Activated T-cell treated with anti-CD3 and anti-CD28 coated beads for 24 hours (primary cell): Measurements from ENCODE around the gene ZSCAN12.

Experiments used
- DNase-seq: peaks from one replicate; pipeline ENCODE4 v3.0.0-alpha.2; 2020; ENCODE audit warnings: low read depth

The ZSCAN12 gene

GRCh38 chr6:28353981-28354676, 45.4 kb downstream of the ZSCAN12 start:
- no peak for DNase-seq

DNA sequence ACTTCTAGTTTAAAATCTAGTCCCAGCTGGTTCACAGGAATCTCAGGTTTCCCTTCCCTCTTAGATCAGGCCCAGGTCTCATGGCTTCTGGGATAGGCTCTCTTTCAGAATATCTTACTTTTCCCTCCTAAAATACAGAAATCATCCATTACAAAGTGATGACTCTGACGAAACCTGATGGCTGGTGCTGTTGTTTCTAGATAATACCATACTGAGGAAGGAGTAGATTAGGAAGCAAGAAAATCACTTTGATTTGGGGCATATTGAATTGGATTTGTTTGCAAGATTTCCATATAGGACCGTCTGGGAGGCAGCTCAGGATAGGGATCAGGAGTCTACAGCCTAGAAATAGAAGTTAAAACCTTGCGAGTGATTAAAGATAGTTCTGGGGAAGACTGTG, 46.2 kb downstream of the ZSCAN12 start:
- DNase-seq, result no peak

DNA sequence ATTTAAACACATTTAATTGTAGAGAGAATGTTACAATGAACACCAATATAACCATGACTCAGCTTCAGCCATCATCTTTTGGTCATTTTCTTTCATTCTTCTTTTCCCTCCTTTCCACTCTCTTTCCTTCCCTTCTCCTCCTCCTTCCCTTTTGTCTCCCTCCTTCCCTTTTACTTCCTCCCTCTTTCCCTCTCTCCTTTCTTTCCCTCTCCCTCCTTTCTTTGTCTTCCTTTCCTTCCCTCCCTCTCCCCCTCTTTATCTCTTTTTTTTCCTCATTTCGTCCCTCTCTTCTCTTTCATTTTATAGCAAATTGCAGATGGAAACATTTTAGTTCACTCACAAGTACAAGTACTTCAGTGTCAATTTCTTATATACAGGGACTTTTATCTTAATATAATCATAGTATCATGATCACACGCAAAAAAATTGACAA, 48.0 kb downstream of the ZSCAN12 start:
- no peak for DNase-seq

GRCh38 chr6:28351087-28351486, 48.5 kb downstream of the ZSCAN12 start:
- no peak for DNase-seq

DNA sequence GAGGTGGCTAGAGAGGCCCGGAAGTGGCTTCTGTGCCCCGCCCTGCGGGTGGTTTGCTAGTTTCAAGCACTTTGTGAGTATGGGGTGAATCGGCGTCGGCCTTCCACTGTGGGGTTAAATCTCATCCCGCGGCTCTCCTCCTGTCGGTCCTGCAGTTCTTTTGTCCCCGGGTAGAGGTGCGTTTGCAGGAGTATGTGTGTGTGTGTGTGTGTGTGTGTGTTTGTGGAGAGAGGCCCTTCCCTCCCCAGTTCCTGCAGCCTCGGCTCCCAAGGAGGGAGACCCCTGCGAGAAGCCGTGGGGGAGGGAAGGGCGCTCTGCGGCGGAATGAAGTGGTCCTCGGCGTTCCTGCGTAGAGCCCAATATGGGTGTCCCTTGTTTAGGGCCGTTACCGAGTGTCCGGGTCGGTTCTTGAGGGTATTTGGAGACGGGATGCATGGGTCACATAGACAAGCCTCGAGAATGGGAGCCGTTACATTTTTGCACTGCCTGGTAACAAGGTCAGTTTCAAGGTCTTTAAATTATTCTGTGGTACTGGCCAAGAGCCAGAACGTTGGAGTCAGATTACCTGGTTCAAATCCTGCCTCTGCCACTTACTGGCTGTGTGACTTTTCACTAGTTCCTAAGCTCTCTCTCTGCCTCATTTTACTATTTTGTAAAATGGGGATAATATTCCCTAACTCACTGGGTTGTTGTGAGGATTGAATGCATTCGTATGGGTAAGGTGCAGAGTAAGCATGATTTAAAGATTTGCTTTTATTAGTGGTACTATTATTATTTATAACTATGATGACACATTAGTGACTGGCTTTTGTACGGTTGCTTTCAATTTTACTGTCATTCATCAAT, 49.4 kb downstream of the ZSCAN12 start, which contains the start of gene ZKSCAN3:
TSS of gene ZKSCAN3 (plus strand) at position 56 of the 846 bp plus-strand sequence. CDS start 9,640 bp downstream, outside the sequence.
- peak; percentile 76 for DNase-seq

GRCh38 chr6:28349344-28349891, 50.1 kb downstream of the ZSCAN12 start:
- DNase-seq, result no peak

GRCh38 chr6:28347119-28347518, 52.4 kb downstream of the ZSCAN12 start:
- no peak for DNase-seq

DNA sequence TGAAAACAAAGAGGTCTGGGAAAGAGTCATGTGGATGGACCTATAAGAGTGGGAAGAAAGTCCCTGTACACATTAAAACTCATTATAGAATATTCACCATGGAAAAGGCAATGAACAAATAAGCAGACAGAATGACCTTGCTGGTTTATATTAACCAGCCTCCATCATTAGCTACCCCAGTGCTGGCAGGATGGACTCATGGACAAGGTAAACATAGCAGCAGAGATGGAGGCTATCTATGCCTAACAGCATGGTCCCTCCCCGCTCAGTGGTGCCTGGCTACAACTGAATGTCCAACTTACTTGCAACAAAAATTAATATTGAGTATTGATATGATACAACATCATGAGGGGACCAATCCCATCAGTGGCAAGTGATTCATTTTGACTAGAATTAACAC, 54.3 kb downstream of the ZSCAN12 start:
- no peak for DNase-seq

DNA sequence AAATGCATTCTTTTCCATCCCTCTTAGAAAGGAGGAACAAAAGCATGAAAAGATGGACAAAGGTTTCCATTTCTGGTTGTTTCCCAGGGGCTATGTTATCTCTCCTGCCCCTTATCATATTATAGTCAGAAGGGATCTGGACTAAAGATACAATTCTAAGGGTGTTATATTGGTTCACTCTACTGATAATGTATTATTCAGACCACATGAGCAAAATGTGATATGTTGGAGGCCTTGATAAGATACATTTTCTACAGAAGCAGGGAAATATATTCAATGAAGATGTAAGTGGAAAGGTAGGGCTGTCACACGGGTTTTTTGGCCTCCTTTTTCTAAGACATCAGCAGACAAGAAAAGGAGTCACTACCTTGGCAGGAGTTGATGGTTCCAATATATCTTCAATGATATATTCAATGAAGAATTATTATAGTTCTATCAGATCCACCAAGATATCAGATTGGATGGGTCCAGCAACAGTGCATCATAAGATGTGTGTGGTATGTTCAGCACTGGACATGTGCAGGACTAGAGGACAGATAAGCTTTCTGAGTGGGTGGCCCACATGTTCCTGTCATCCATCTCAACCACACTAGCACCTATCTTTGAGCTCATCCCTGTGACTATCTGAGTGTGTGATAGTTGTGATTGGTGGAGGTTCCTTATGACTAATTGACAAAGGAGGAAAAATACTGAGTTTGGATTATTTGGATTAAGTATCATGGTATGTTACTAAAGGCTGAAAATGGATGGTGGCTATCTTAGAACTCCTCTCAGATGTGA, 55.5 kb downstream of the ZSCAN12 start:
- no peak for DNase-seq

GRCh38 chr6:28340310-28341095, 59.0 kb downstream of the ZSCAN12 start:
- no peak for DNase-seq

- no peak for DNase-seq
Measured at GRCh38 chr6:28337121-28337520, 62.4 kb downstream of the ZSCAN12 start.

- DNase-seq, result no peak
Measured at GRCh38 chr6:28336284-28337120, 63.0 kb downstream of the ZSCAN12 start.

DNA sequence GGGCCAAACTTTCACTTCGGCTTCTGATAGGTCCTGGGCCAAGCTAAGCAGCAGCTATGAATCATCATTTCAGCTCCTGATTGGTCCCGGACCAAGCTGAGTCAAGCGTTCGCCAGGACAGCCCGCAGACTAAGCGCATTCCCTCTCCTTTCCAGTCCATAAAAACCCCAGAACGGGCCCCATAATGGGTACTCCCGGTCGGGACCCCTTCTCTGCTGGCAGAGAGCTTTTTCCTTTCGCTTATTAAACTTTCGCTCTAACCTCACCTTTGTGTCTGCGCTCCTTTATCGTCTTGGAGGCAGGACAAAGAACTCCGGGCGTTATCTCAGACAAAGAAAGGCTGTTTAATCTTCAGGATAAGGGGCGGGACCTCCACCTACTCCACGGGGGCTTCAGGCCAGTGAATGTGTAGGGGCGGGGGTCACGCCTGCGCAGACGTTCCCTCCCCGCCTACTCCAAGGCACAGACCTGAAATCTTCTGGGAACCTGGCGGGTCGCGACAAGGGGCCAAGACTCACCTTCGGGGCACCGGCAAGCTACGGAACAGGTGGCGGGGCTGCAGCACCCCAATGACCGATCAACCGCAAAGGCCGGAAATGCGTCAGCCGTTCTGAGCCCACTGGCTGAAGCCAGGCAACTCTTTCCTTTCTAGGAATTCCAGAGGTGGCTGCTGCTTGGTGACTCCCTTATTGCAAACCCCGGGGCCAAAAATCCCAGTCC, 63.8 kb downstream of the ZSCAN12 start, which contains the start of gene ZSCAN31:
TSS of gene ZSCAN31 (minus strand) at position 585 of the 720 bp plus-strand sequence. CDS start 6,465 bp downstream, outside the sequence.
- peak; percentile 74 for DNase-seq

GRCh38 chr6:28335040-28335563, 64.4 kb downstream of the ZSCAN12 start:
- DNase-seq, result no peak

GRCh38 chr6:28334286-28335039, 65.1 kb downstream of the ZSCAN12 start:
- DNase-seq, result no peak

DNA sequence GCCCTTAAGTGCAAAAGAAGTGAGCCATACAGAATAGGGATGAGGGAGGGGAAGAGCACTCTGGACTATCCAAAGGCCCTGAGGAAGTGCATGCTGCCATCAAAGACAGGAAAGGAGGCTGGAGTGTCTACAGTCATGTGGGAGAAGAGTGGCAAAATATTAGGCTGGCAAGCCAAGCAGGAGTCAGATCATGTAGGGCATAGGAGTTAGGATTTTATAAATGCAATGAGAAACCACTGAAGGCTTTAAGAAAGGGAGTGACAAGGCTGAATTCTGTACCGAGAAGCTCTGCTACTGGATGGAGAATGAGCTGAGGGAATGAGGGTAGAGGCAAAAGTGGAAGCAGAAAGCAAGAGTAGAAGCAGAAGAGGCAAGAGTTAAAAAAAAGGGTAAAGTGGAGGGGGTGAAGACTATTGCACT, 65.9 kb downstream of the ZSCAN12 start:
- no peak for DNase-seq

GRCh38 chr6:28333047-28333446, 66.5 kb downstream of the ZSCAN12 start:
- no peak for DNase-seq

GRCh38 chr6:28330041-28330440, 69.5 kb downstream of the ZSCAN12 start:
- DNase-seq, result no peak
